Lower leg skin (tissue), 4 donors: ENCODE data around the gene DNAJC17. TPM values are rescaled to one million over a fixed set of nuclear protein-coding genes. Genes with fewer than 3 reads are reported as not detected.

Source experiments
- DNase-seq, 2 donors: peaks; one replicate each; pipeline ENCODE4 v3.0.0-alpha.2; 2019; ENCODE audit warnings: low spot score in 2 of 2
- H3K4me3 ChIP-seq: fragments of 200-600 bp; sonication (generic); 2 replicates; pipeline ENCODE4 v1.5.1; 2017; ENCODE audit warnings: mild to moderate bottlenecking, low read depth; ENCODE audit not compliant: poor library complexity, severe bottlenecking
- POLR2A ChIP-seq, 2 donors: fragments of 450-650 bp; IDR thresholded peaks; one replicate each; pipeline ENCODE4 v1.6.1; 2016 to 2017; ENCODE audit warnings: antibody characterized with exemption in 2 of 2, mild to moderate bottlenecking in 1 of 2, moderate library complexity in 1 of 2
- WGBS, 2 donors: methylation state at CpG; one replicate each; pipeline ENCODE4 v1.1.5; 2018; 5-methylcytosine and 5-hydroxymethylcytosine counted together
- intact Hi-C: fragments of 100-400 bp; cut with DNase I; formaldehyde crosslinking; loops from one replicate; pipeline ENCODE4 v1.15.0; 2023; ENCODE audit warnings: low total_unique reads
- total RNA-seq, 4 donors: library from RNA; depleted of rRNA; stranded (reverse); fragments of >200 nt; gene quantifications; one replicate each; pipeline ENCODE4 v1.1.0, GENCODE V29; 2016
- TF ChIP-seq, protein P1 (sequence below), 3 donors: fragments of 450-650 bp; IDR thresholded peaks; one replicate each; pipeline ENCODE4 v1.5.1; 2016; ENCODE audit warnings: antibody characterized with exemption in 3 of 3, mild to moderate bottlenecking in 3 of 3, moderate library complexity in 2 of 3

Gene DNAJC17
- total RNA-seq, 4 donors from 2014 or later = 16.5 to 53.1 (median 29.3) TPM

DNA sequence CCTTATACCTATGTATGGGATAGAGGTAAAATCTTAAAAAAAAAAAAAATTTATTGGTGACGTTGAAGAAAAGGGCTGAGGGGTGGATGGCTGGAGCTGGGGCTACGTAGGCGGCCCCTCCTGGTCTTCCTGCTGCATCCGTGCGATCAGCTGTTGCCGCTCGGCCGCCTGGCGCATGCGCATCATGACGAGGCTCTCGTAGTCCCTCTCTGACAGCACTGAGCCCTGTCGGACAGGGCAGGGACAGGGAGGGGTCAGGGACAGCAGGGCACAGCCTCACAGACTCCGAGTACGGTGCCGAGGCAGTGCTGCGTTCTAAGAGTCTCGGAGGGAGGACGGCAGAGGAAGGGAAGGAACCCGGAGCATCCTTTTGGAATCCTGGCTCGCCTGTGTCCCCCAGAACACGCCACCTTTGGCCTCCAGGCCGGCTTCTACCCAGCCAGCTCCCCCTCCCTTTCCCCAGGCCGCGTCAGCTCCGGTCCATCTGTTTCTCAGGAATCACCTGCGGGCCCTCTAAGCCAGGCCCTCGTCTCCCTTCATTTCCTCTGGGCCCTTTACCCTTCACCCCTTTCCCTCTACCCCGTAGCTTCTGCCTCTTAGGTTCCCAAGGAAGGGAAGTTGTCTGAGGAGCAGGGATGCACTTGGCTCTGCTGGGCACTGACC is 39.3 kb downstream of the DNAJC17 start:
- TF ChIP-seq, protein P1, sequence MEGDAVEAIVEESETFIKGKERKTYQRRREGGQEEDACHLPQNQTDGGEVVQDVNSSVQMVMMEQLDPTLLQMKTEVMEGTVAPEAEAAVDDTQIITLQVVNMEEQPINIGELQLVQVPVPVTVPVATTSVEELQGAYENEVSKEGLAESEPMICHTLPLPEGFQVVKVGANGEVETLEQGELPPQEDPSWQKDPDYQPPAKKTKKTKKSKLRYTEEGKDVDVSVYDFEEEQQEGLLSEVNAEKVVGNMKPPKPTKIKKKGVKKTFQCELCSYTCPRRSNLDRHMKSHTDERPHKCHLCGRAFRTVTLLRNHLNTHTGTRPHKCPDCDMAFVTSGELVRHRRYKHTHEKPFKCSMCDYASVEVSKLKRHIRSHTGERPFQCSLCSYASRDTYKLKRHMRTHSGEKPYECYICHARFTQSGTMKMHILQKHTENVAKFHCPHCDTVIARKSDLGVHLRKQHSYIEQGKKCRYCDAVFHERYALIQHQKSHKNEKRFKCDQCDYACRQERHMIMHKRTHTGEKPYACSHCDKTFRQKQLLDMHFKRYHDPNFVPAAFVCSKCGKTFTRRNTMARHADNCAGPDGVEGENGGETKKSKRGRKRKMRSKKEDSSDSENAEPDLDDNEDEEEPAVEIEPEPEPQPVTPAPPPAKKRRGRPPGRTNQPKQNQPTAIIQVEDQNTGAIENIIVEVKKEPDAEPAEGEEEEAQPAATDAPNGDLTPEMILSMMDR (IDR thresholded peaks at IDR 0.05) = no peak
- TF ChIP-seq POLR2A (IDR thresholded peaks at IDR 0.05) = no peak
- intact Hi-C loops = no loop called here
- 84 to 86% methylated on average over 29 of the region's 29 CpGs for WGBS, 2 donors
- no peak for DNase-seq
- H3K4me3 ChIP-seq = no peak overlapping the region

DNA sequence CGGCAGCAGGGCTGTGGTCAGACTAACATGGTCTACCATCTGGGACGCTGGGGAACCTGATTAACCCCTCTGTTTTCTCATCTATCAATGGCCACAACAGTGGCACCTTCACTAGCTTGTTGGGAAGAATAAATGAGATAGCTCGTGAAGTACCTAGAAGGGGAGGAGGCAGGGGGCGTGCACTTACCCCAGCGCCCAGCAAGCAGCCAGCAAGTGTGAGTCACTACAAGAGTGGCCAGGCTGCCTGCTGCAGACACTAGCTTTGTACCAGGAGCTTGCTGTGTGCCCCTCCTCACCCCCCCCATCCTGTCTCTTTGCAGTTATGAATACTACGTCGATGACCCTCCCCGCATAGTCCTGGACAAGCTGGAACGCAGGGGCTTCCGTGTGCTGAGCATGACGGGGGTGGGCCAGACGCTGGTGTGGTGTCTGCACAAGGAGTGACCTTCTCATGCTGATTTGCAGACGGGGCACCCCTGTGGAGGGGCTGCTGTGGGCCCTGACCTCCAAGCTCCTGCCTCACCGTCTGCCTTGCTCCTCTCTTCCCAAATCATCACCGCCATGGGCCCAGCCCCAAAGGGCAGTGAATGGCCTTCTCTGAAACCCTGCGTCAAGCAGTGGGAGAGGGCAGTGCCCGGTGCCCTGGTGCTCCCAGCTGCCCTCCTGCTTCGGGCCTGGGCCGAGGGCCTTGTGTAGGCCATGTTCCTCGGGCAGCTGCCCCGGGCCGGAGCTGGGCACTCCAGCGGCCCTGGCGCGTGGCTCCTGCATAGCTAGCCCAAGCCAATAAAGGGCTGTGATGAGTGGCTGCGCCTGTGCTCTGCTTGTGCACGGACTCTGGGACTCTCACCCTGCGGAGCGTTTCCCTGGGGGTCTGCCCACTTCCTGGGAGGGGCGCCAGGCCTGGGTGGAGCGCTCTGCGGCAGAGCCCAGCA is 40.1 kb downstream of the DNAJC17 start:
- TF ChIP-seq, protein P1 (IDR thresholded peaks at IDR 0.05) = no peak
- no peak for TF ChIP-seq POLR2A (IDR thresholded peaks at IDR 0.05)
- WGBS, 2 donors = 77 to 79% methylated on average over 29 to 32 of the region's 32 CpGs
- intact Hi-C loops = no loop called here

DNA sequence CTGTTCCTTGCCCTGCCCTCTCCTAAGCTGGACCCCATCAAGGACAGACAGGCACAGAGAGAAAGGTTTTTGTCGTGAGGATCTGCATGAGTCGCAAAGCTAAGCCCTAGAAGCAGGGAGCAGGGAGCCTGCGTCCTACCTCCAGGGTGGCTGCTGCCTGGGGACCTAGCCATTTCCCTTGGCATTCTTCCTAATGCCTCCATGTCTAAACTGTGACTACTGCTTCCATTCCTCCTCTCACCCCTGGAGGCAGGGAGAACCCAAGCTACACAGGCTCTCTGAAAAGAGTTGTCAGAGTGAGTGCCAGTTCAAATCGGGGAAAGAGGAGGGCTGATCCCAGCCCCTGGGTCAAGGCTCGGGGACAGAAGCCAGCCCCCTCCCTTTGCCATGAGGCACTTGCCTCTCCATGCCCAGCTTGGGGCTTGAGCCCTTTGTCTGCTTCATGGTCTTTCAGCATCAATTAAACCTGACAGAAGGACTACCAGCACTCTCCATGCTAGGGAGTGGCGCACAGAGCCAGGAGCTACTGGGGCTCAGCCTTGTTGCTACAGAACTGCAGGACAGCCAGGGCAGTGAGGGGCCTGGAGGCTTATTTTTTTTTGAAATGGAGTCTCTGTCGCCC is 41.0 kb downstream of the DNAJC17 start:
- intact Hi-C loops = no loop called here
- no peak overlapping the region for H3K4me3 ChIP-seq

More for the DNA sequence above, 40.1 kb downstream of the DNAJC17 start:
- H3K4me3 ChIP-seq = no peak overlapping the region
- DNase-seq = no peak

DNA sequence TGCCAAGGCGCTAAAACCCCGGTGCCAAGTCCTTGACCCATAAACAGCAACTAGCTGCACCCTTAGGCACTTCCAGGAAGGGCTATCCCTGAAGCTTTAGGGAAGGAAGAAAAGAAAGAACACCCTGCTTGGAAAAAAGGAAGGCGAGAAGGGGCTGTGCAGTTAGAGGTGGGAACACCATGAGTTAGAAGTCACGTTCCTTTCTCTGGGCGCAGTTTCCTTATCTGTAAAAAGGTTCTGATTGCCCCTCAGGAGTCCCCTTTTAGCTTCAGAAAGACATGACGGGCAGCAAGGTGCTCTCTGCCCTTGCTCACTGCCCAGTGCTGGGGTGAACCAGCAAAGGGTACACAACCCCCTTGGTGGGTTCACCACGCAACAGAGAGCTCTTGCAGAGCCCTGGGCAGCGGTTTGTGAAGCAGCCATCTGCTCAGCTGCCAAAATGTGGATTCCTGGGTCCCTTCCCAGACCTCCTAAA is 42.6 kb downstream of the DNAJC17 start:
- WGBS, 2 donors = 27 to 29% methylated on average over 8 of the region's 8 CpGs
- intact Hi-C loops = no loop called here
- TF ChIP-seq, protein P1 (IDR thresholded peaks at IDR 0.05) = no peak
- TF ChIP-seq POLR2A (IDR thresholded peaks at IDR 0.05) = no peak
- peak overlapping the region; percentile 11 for H3K4me3 ChIP-seq
- DNase-seq = peak in 1 of 2 donors; percentile 86

More for the DNA sequence above, 41.0 kb downstream of the DNAJC17 start:
- TF ChIP-seq POLR2A (IDR thresholded peaks at IDR 0.05) = no peak
- TF ChIP-seq, protein P1 (IDR thresholded peaks at IDR 0.05) = no peak
- DNase-seq = peak in 1 of 2 donors; percentile 82
- WGBS, 2 donors = 50 to 54% methylated on average over 5 to 7 of the region's 7 CpGs

DNA sequence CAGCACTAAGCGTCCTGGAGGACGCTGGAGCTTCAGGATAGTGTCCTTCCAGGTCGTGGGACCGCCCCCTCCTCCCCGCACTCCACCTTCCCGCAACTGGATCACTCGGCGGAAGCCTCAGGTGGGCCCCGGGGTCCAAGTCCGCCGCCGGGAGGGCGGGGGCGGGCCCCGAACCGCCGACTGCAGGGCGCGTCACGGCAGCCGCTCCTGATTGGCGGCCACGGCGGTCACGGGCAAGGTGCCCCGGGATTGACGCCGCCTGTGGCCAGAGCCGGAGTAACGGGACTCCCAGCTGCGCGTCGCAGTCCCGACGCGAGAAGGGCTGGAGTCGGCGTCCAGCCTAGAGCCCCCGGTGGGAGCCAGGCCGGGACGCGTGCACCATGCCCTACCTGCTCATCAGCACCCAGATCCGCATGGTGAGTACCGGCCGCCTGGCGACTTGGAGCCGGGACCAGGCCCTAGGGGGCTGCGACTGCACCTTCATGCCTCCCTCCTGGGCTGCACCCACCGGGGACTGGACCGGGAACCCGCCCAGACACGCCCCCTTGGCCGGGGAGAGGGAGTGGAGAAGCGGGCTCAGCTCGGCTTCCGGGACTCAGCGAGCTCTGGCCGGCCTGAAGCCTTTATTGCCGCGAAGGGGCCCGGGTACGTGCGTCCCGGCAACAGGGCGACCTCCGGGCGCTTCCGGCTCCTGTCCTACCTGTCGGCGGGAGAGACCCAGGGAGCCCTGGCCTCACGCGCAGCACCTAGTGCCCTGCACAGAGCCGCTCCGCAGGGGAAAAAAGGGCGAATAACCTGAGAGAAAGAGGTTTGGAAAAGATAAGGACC is 43.3 kb downstream of the DNAJC17 start, which contains the start of gene GCHFR:
Gene GCHFR (plus strand): TSS at position 268 of the 828 bp plus-strand sequence. CDS start 113 bp downstream, at position 381.
- 0% methylated on average over 26 to 35 of the region's 75 CpGs for WGBS, 2 donors
- DNase-seq = peak; percentile 63 to 96
- intact Hi-C loops = no loop called here
- peak within 1 kb of the TSS; percentile 11 for H3K4me3 ChIP-seq
- TF ChIP-seq POLR2A (IDR thresholded peaks at IDR 0.05) = no peak
- TF ChIP-seq, protein P1 (IDR thresholded peaks at IDR 0.05) = no peak
